Panc1 (cell line): ENCODE measurements around the gene ADORA2A. TPM values are rescaled to one million over a fixed set of nuclear protein-coding genes. Genes with fewer than 3 reads are reported as not detected.

Experiments
- ATAC-seq: fragments of 200-7000 bp; cut with Tn5 transposase; 2 replicates; pipeline ENCODE4 v1.9.1; 2020; ENCODE audit warnings: mild to moderate bottlenecking, moderate library complexity
- BruUV-seq: library from RNA; stranded (reverse); fragments of 400-500 nt; replicated peaks from 2 replicates; lab custom pipeline; 2021; lab: Mats Ljungman, UMichigan
- CTCF ChIA-PET: fragments of 300-600 bp; sonication (Branson Sonifier 250); formaldehyde crosslinking; loops from one replicate; lab custom pipeline; 2022; ENCODE audit warnings: antibody characterized with exemption; lab: Charles Lee
- POLR2A ChIA-PET: fragments of 300-600 bp; sonication (Branson Sonifier 250); formaldehyde crosslinking; loops from one replicate; lab custom pipeline; 2022; ENCODE audit warnings: antibody characterized with exemption; lab: Charles Lee
- DNase-seq: peaks from one replicate; pipeline ENCODE4 v3.0.0-alpha.2; 2010; ENCODE audit warnings: low read depth, low spot score
- H3K27ac ChIP-seq: 2 replicates; pipeline ENCODE4 v1.5.1; 2011; ENCODE audit warnings: mild to moderate bottlenecking, low read length, inconsistent platforms
- H3K27me3 ChIP-seq: fragments of 200-500 bp; sonication (Bioruptor generic); 2 replicates; pipeline ENCODE4 v1.6.0; 2014; ENCODE audit warnings: low read length, inconsistent platforms; ENCODE audit not compliant: control insufficient read depth, insufficient read depth
- H3K36me3 ChIP-seq: fragments of 200-500 bp; sonication (Bioruptor generic); 2 replicates; pipeline ENCODE4 v1.5.1; 2014; ENCODE audit warnings: inconsistent platforms, mild to moderate bottlenecking, low read length, moderate library complexity; ENCODE audit not compliant: control insufficient read depth, insufficient read depth
- H3K4me1 ChIP-seq: 2 replicates; pipeline ENCODE4 v1.5.1; 2011; ENCODE audit warnings: inconsistent platforms, mild to moderate bottlenecking, low read length, moderate library complexity; ENCODE audit not compliant: control insufficient read depth, insufficient read depth
- H3K4me3 ChIP-seq, 2 experiments: 2 replicates each; pipeline ENCODE4 v1.5.1; 2011 to 2012; ENCODE audit warnings: low read depth in 2 of 2, low read length in 2 of 2, mild to moderate bottlenecking in 2 of 2, inconsistent platforms in 1 of 2, moderate library complexity in 1 of 2
- H3K9me3 ChIP-seq: fragments of 200-500 bp; sonication (Bioruptor generic); 2 replicates; pipeline ENCODE4 v1.5.1; 2014; ENCODE audit warnings: low read depth, mild to moderate bottlenecking, inconsistent platforms, low read length, moderate library complexity; ENCODE audit not compliant: control insufficient read depth, insufficient read depth
- CTCF ChIP-seq: fragments of 450-650 bp; IDR thresholded peaks from 2 replicates; pipeline ENCODE4 v1.5.1; 2017; ENCODE audit warnings: mild to moderate bottlenecking
- POLR2AphosphoS5 ChIP-seq: IDR thresholded peaks from 2 replicates; pipeline ENCODE4 v1.6.1; 2012; ENCODE audit warnings: mild to moderate bottlenecking, low read depth, low read length, moderate library complexity
- SIN3A ChIP-seq: IDR thresholded peaks from 2 replicates; pipeline ENCODE4 v1.6.1; 2012; ENCODE audit warnings: low read depth, mild to moderate bottlenecking, low read length, moderate library complexity, borderline replicate concordance; ENCODE audit not compliant: insufficient read depth
- TCF7L2 ChIP-seq: IDR thresholded peaks from 2 replicates; pipeline ENCODE4 v1.6.1; 2011; ENCODE audit warnings: mild to moderate bottlenecking, low read depth, low read length, inconsistent platforms
- in situ Hi-C: cut with HindIII; loops from 2 replicates; pipeline ENCODE4 v1.10.0; 2016; ENCODE audit warnings: low sequenced_read_pairs, low pct_unique_long_range_greater_than_20kb
- intact Hi-C: fragments of 100-400 bp; cut with micrococcal nuclease; formaldehyde crosslinking; loops from one replicate; pipeline ENCODE4 v1.10.0; 2022; ENCODE audit not compliant: unreplicated experiment
- total RNA-seq: library from RNA; stranded (reverse); gene quantifications from one replicate; pipeline ENCODE4 v1.2.1, GENCODE V29; 2021; ENCODE audit not compliant: unreplicated experiment
- TF ChIP-seq, protein P1 (sequence below), 2 experiments: IDR thresholded peaks; 2 replicates each; pipeline ENCODE4 v1.6.1; 2011 to 2012; ENCODE audit warnings: low read depth in 2 of 2, control low read depth in 1 of 2, low read length in 1 of 2, mild to moderate bottlenecking in 1 of 2, moderate library complexity in 1 of 2; ENCODE audit not compliant: insufficient read depth in 1 of 2

ADORA2A gene
- total RNA-seq, 1 experiment from 2014 or later: 11.5 TPM

DNA sequence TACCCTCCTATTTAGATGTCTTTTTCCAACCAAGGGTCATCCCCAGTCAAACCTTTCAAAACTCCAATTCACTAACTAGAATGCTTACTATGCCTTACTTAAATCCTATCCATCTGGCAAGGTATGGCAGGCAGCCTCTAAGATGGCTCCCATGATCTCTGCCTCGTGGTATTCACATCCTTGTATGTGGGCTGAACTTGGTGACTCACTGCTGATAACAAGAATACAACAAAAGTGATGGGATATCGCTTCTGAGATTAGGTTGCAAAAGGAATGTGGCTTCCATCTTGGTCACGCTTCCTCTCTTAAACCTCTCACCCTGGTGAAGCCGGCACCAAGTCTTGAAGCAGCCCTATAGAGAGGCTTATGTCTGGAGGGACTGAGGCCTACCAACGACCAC lies 38.2 kb downstream of the ADORA2A start:
- no peak overlapping the region for H3K4me3 ChIP-seq
- in situ Hi-C loops: no loop called here
- no peaks in the 10 kb centered on the region for H3K27me3 ChIP-seq
- H3K4me1 ChIP-seq: peaks cover 8% of the 10 kb centered on the region; the same call in 1 of the 2 replicates
- ChIA-PET POLR2A (no interaction called here), CTCF (no interaction called here)
- TF ChIP-seq, protein P1, sequence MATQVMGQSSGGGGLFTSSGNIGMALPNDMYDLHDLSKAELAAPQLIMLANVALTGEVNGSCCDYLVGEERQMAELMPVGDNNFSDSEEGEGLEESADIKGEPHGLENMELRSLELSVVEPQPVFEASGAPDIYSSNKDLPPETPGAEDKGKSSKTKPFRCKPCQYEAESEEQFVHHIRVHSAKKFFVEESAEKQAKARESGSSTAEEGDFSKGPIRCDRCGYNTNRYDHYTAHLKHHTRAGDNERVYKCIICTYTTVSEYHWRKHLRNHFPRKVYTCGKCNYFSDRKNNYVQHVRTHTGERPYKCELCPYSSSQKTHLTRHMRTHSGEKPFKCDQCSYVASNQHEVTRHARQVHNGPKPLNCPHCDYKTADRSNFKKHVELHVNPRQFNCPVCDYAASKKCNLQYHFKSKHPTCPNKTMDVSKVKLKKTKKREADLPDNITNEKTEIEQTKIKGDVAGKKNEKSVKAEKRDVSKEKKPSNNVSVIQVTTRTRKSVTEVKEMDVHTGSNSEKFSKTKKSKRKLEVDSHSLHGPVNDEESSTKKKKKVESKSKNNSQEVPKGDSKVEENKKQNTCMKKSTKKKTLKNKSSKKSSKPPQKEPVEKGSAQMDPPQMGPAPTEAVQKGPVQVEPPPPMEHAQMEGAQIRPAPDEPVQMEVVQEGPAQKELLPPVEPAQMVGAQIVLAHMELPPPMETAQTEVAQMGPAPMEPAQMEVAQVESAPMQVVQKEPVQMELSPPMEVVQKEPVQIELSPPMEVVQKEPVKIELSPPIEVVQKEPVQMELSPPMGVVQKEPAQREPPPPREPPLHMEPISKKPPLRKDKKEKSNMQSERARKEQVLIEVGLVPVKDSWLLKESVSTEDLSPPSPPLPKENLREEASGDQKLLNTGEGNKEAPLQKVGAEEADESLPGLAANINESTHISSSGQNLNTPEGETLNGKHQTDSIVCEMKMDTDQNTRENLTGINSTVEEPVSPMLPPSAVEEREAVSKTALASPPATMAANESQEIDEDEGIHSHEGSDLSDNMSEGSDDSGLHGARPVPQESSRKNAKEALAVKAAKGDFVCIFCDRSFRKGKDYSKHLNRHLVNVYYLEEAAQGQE (IDR thresholded peaks at IDR 0.05; ENCODE audit: insufficient read depth in 1 of 2, low read depth in 2 of 2, low read length in 1 of 2): no peak
- TF ChIP-seq SIN3A (no peak), POLR2AphosphoS5 (no peak), TCF7L2 (no peak), CTCF (no peak)
- intact Hi-C loops: no loop called here
- DNase-seq (no peak), ATAC-seq (no peak)
- H3K36me3 ChIP-seq: no peaks in the 10 kb centered on the region
- BruUV-seq: no TSS peak
- H3K9me3 ChIP-seq: no peaks in the 10 kb centered on the region
- H3K27ac ChIP-seq: no peak overlapping the region

- DNase-seq (no peak), ATAC-seq (no peak)
- in situ Hi-C loops: no loop called here
- ChIA-PET CTCF (no interaction called here), POLR2A (no interaction called here)
- no peaks in the 10 kb centered on the region for H3K36me3 ChIP-seq
- TF ChIP-seq CTCF (no peak), POLR2AphosphoS5 (no peak), SIN3A (no peak), TCF7L2 (no peak)
- peaks cover 8% of the 10 kb centered on the region; the same call in 1 of the 2 replicates for H3K4me1 ChIP-seq
- no TSS peak for BruUV-seq
- no peak overlapping the region for H3K27ac ChIP-seq
- no peaks in the 10 kb centered on the region for H3K27me3 ChIP-seq
- intact Hi-C loops: no loop called here
- no peak overlapping the region for H3K4me3 ChIP-seq
- no peaks in the 10 kb centered on the region for H3K9me3 ChIP-seq
These were observed 38.6 kb downstream of the ADORA2A start for GRCh38 chr22:24465975-24466374.
